ELR (cell line): ENCODE measurements around the gene PCDH11X.
"Not testable (repeated sequence)": the region's sequence is repeated elsewhere in the genome, so short reads cannot be mapped to it uniquely, and the experiment has no call there.

Experiments
- DNase-seq: peaks from one replicate; pipeline ENCODE4 v3.0.0-alpha.2; 2015; ENCODE audit warnings: low read depth

PCDH11X gene, protein sequence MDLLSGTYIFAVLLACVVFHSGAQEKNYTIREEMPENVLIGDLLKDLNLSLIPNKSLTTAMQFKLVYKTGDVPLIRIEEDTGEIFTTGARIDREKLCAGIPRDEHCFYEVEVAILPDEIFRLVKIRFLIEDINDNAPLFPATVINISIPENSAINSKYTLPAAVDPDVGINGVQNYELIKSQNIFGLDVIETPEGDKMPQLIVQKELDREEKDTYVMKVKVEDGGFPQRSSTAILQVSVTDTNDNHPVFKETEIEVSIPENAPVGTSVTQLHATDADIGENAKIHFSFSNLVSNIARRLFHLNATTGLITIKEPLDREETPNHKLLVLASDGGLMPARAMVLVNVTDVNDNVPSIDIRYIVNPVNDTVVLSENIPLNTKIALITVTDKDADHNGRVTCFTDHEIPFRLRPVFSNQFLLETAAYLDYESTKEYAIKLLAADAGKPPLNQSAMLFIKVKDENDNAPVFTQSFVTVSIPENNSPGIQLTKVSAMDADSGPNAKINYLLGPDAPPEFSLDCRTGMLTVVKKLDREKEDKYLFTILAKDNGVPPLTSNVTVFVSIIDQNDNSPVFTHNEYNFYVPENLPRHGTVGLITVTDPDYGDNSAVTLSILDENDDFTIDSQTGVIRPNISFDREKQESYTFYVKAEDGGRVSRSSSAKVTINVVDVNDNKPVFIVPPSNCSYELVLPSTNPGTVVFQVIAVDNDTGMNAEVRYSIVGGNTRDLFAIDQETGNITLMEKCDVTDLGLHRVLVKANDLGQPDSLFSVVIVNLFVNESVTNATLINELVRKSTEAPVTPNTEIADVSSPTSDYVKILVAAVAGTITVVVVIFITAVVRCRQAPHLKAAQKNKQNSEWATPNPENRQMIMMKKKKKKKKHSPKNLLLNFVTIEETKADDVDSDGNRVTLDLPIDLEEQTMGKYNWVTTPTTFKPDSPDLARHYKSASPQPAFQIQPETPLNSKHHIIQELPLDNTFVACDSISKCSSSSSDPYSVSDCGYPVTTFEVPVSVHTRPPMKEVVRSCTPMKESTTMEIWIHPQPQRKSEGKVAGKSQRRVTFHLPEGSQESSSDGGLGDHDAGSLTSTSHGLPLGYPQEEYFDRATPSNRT (N-terminal part only)

GRCh38 chrX:91779135-91779534 is at the start of gene PCDH11X:
Gene PCDH11X (plus strand): TSS chrX:91779375. CDS start chrX:91835505, 56,130 bp downstream.
- not testable (repeated sequence) for DNase-seq

DNA sequence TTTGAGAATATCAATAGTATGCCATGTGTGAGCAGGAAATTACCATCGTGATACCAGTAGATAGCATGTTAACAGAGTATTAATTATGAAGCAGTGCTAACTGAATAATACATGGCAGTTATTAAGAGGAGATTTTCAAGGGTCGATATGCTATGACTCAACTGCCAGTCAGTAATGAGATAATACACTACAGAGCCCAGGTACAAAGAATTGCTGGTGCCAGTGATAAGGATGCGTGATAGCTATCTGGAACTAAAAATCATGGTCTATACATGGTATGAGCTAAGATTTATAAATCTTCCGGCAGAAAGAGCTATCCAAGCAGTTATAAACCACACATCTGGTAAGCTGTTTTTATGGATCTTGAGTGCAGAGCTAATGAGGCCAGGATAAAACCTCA is 31.7 kb upstream of the PCDH11X start:
- not testable (repeated sequence) for DNase-seq

DNA sequence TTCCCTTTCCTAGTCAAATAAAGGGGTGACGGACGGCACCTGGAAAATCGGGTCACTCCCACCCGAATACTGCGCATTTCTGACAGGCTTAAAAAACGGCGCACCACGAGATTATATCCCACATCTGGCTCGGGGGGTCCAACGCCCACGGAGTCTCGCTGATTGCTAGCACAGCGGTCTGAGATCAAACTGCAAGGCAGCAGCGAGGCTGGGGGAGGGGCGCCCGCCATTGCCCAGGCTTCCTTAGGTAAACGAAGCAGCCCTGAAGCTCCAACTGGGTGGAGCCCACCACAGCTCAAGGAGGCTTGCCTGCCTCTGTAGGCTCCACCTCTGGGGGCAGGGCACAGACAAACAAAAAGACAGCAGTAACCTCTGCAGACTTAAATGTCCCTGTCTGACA is 26.2 kb upstream of the PCDH11X start:
- DNase-seq = not testable (repeated sequence)

DNA sequence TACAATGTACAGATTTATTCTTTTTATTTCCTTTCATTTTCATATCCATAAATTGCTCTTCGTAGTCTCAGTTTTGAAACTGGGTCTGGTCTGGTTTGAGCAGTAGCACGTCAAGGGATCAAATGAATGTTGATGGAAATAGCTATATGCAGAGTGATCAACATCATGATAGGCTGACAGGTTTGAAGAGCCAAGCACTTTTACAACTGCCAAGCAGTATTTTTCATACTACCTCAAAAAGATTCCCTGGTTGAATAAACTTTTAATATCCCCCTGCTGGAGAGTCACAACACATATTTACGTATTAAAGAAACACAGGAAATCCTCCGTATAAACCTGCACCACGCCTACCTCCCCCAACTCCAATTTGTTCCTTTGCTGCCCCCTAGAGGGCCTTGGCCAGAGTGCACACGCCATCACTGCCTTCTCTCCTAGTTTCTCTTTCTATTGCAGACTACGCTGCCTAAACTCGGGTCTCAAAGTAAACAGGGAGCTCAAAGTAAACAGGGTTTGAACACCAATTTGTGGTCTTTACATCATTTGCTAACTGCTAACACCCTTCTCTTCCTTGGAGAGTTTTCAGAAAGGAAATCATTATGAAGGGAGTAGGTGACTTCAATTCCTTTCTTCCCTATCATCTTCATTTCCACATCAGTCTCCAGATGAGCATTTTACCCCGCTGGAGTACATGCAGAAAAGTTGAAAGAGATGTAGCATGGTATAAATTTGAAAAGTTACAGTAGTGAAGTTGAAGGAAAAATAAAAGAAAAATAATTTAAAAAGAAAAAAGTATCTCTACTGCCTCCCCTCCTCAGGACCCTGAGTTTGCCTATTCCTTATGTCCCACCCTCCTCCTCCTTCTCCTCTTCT is 8.3 kb upstream of the PCDH11X start:
- DNase-seq = not testable (repeated sequence)

DNA sequence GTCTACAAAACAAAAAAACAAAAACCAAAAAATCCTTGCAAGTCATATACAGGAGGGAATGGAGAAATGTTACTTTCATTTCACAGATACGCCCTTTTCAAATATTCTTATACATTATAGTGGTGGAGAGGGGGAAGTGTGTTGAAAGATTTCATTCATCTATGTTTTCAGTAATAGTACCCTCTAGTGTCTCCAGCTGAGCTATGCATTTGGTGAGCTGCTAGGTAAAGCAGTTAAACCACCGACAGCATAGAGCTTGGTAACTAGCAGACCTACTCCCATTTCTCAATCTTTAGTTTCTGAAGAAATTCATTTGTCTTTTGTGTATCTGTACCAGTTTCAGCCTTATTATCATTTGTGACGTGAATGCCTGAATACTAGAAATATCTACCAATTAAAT is 5.2 kb upstream of the PCDH11X start:
- not testable (repeated sequence) for DNase-seq

DNA sequence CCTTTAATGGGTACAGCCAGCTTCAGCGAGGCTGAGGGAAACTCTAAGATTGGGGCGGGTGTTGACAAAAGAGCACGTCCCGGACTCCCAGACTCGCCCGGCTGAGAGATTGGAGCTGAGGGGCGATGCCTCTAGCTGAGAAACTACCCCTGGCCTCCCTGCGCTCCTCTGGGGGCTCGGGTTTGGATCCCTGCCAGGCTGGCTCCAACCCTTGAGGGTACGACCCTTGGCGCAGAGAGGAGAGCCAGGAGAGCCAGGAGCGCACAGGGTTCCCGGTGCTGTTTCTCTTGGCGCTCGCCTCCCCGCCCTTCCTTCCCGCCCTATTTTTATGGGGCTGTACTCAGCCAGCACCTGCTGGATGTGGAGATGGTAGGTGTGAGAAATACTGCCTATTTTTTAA is 833 bp downstream of the PCDH11X start:
- not testable (repeated sequence) for DNase-seq

DNA sequence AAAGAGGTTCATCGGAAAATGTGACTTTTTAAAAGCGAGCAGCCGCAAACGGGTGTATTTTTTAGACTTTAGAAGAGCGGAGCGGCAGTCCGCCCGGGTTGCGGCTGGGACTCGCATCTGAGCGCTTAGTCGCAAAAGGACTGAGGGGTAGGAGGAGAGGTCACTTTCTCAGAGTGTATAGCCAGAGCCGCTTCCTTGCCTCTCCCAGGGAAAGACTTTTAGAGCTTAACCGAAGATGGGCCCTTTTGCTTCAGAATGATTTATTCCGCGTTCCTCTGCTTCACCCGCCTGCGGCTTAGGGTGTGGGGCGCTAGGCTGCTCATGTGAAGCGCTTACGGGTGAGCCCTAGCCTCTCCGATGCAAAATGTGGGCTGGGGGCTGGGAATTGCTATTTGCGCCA is 1.5 kb downstream of the PCDH11X start:
- DNase-seq = not testable (repeated sequence)

DNA sequence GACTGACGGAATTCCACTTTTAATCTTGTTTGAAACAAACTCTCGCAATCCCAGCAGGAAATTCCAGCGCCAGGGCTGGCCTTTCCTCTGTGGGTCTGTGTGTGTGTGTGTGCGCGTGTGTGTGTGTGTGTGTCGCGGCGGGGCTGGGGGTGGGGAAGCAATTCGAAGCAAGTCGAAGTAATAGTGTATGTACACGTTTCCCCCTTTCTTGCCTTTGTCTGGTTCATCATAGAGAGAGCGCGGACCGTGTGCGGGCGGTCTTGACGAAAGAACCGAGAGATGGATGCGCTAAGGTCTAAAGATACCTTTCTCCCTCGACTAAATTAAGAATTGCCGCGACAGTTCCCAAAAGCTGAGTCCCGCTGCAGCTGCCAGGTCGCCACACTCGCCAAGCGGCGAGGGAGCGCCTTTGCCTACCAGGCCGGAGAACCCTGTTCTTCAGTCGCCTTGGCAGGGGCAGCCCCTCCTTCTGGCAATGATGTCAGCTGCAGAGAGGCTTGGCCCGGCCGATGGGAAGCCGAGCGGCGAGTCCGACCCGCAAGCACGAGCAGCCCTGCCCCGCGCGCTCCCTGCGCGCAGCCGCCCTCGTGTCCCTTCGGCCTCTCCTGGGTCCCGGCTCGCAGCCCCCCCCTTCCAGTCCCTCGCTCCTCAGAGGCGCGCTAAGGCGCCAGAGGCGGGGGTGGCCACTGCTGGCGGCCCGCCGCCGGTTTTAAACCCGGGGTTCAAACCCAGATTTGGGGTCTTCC is 2.6 kb downstream of the PCDH11X start:
- not testable (repeated sequence) for DNase-seq

GRCh38 chrX:91782825-91783224 is 3.6 kb downstream of the PCDH11X start:
- DNase-seq = not testable (repeated sequence)

- DNase-seq = not testable (repeated sequence)
Observed at GRCh38 chrX:91817537-91817936, 38.4 kb downstream of the PCDH11X start.

DNA sequence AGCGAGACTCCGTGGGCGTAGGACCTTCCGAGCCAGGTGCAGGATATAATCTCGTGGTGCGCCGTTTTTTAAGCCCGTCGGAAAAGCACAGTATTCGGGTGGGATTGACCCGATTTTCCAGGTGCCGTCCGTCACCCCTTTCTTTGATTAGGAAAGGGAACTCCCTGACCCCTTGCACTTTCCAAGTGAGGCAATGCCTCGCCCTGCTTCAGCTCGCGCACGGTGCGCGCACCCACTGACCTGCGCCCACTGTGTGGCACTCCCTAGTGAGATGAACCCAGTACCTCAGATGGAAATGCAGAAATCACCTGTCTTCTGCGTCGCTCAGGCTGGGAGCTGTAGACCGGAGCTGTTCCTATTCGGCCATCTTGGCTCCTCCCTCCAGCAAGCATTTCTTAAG is 46.1 kb downstream of the PCDH11X start:
- not testable (repeated sequence) for DNase-seq
